Brain pericyte (primary cell): ENCODE results near the gene CELA1.
"Not testable (repeated sequence)": the region's sequence is repeated elsewhere in the genome, so short reads cannot be mapped to it uniquely, and the experiment has no call there.

ENCODE experiments used
- DNase-seq: peaks from one replicate; pipeline ENCODE4 v3.0.0-alpha.2; 2012; ENCODE audit warnings: low read depth, low spot score

The CELA1 gene

DNA sequence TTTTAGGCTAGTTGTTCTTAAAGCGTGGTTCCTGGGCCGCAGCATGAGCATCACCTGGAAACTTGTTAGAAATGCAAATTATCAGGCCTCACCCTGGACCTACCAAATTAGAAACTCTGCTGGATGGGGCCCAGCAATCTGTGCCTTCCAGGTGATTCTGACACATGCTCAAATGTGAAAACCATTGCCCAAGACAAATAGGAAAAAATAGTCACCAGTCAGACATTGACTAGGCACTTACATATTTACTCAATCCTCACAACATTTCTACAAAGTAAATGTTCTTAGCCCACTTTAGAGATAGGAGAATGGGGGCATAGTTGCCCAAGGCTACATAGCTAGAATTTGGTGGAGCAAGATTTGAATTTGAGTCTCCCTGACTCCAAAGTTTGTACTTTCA is 3.3 kb downstream of the CELA1 start:
- DNase-seq: no peak

DNA sequence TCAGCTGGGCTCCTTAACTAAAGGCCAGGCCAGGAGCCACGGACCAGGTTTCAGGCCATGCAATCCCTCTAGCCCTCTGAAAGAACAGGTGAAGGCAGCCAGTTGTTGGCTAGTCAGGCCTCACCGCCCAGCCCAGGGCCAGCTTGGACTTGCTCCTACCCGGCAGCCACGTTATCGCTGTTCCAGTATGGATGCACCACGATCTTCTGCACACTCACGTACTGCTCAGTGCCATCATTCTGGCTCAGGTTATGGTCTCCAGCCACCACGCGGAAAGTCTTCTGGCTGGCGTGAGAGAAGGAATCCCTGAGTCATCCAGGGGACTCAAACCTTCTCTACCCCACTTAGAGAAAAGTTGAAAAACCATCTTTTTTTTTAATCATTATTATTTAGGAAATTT is 4.1 kb downstream of the CELA1 start:
- DNase-seq: no peak

DNA sequence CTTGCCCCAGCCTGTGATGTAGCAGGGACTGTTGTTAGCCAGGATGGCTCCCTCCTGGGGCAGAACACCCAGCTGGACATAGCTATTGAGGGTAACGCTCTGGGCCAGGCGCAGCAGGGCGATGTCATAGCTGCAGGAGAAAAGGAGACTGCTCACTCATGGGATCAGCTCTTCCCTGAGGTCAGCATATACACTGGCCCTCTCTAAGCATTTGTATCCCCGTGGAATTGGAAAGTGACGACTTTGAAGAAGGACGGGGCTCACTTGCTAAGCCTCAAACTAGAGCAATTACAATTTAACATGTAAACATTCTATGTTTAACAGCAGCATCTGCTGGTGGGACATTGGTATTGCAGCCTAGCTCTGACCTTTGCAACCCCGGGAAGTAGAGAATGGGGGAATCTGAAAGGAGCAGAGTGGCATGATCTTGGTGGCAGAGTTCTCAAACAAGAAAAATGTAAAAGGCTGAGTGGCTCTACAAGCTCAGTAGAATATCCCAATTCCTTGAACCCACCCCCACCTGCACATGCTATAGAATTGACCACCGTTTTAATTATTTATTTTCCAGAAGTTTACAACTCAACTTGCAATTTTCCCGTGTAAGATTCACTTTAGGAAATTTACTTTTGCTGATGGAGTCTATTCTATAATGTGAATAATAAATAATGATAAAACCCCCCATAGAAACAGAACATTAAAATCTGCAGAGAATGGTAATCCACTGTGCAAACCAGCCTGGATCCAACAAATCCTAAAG is 5.0 kb downstream of the CELA1 start:
- peak; percentile 41 for DNase-seq

DNA sequence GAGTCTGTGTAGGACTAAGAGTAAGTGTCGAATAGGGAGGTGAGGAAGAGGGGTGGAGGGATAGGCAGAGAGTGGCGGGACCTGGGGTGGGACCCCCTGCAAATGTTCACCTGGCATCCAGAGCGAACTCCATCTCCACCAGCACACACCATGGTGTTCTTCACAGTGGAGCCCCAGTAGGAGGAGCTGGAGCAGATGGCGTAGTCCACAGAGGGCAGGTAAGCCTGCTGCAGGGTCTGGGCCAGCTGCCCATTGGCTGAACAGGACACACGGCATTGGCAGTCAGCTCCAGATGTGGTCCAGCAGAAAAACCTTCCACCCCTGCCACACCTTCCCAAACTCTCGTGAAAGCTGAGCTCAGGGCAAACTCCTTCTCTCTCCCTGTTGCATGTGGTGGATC is 6.7 kb downstream of the CELA1 start:
- DNase-seq: no peak

DNA sequence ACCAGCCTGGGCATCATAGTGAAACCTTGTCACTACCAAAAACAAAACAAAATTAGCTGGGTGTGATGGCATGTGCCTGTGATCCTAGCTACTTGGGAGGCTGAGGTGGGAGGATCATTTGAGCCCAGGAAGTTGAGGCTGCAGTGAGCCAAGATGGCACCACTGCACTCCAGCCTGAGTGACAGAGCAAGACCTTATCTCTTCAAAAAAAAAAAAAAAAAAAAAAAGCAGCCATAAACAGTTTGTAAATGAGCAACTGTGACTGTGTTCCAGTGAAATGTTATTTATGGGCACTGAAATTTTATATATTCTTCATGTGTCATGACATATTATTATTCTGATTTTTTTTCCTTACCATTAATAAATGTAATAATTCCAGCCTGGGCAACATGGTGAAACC is 9.1 kb downstream of the CELA1 start:
- DNase-seq: not testable (repeated sequence)

DNA sequence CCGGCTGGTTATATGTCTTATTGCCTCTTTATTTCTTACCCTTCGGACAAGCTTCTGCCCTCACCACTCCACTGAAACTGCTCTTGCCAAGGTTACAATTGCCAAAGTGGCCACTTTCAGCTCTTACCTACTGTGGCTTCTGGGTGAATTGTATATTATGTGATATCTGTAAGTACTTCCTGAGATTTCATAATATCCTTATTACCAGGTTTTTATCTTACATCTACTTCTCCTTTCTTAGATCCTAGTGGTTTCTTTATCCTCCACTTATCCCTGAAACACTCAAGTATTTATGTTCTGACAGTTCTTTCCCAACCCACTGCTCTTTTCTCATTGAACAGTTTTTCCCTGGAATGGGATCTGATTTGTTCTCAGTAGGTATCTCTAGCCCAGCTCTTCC is 10.5 kb downstream of the CELA1 start:
- DNase-seq: no peak

DNA sequence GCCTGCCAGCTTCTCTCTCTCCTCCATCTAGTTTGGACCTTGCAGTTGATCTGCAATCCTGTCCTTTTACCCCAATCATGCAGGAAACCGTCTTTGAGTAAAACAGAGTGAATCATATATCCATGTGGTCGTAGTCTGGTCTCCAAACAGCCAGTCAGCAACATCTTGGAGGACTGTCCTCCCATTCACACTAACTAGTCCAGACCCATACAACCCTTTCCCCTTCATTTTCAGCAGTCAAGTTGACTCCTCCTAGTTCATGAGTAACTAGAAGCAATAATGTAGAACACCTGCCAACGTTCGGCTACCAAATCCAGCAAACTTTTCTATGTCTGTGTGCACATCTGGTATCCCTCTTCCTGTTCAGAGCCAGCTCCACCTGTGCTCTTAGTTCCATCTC is 11.7 kb downstream of the CELA1 start:
- DNase-seq: no peak

DNA sequence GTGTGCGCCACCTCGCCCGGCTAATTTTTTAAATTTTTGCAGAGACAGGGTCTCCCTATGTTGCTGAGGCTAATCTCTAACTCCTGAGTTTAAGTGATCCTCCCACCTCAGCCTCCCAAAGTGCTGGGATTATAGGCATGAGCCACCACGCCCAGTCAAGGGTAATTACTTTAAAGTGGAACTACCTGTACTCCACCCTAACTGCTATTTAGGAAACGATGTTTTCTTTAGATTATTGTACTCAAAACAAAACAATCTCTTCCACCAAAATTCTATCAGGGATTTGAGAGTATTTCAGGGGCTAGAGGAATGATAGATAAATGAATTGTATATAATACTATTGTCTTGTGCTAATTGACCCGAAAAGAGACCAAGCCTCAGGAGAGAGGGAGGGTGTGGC is 12.9 kb downstream of the CELA1 start:
- DNase-seq: no peak

DNA sequence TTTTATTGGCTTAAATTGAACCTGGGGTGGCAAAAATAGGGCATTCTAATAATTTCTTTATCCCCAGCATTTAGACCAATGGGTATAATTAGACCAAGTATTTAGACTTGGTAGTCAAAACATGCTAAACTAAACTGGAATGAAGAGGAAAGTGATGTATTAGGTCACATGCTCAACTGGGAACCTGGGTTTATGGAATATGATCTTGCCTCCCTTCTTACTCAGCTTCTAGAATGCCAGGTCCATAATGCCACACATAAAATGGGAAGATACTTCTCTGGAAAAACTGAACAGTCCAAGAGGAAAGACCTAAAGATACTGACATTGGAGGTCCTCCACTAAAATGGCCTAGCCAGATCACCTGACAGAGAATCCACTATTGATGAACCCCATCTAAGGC is 16.3 kb downstream of the CELA1 start:
- DNase-seq: no peak

DNA sequence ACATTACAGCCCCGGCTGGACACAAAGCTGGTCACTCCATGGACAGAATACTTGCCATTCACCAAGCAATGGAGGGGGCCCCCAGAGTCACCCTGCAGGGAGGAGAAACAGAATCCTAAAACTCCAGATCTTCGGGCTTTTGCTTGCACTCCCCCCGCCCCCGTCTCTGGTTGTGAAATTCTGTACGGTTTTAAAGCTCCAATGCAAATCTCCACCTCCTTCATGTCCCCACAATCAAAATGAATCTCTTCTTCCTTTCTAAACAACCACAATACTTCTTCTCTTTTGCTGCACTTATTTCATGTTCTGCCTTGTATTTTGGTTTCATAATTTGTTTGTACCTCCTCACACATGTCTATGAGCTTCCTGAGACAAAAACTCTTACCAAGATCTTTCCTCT is 16.7 kb downstream of the CELA1 start:
- no peak for DNase-seq

DNA sequence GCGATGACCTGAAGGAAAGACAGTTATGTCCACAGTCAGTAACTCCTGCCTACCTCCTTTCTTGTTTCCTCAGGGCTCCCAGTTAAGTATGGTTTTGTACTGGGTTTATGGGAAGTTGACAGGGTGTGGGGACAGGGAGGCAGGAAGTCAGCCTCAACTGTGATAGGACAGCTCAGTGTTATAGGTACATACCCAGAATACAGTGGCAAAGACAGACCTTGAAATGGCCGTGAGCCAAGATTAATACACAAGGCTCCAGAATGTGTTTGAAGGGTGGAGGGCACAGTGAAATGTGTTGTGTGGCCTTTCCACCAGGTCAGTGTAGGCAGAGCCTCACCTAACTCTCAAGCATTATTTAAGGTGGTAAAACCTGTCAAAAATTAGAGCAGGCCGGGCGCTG is 17.9 kb downstream of the CELA1 start:
- DNase-seq: no peak

DNA sequence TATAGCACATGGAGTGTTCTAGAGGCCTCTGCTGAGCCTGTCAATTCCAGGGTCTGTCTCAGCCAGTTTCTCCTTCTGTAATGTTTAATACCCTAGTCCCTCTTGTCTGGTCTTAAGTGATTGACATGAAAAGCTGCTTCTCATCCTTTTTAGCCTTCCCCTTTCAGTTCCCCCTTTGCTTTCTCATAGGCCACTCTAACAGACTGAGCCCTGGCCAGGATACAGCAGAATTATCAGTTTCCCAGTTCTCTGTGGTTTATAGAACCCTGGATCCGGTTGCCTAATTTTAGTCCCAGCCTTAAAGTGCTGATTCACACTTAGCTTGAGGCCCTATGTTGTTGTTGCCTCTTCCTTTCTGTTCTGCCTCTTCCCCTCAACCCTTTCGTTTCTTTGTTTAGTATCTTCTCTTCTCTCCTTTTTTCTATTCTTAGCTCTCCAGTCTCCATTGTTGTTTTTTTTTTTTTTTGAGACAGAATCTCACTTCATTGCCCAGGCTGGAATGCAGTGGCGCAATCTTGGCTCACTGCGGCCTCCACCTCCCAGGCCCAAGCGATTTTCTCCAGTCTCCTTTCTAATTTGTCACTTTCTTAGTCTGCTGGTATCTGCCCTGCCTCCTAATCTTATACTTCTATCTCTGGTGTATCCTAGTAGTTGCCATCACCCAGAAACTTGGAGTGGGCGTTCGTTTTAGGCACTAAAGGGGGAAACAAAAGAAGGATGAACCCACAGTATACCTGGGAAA is 19.6 kb downstream of the CELA1 start:
- no peak for DNase-seq

DNA sequence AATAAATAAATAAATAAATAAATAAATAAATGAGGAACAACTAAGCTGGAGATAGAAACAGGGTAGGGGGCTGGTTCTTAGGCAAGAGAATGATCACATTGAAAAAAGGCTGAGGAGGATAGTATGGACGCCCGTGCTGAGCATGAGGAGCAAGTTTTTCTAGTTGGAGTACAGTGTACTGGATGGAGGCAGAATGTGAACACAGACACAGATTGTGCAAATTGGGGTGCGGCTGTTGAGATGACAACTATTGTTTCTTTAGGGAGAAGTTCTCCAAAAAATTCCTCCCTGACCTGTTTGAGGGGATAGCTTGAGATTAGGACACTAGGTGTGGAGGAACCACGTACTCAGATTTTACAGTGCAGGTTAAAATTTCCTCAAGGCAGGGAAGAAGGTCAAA is 21.5 kb downstream of the CELA1 start:
- no peak for DNase-seq

DNA sequence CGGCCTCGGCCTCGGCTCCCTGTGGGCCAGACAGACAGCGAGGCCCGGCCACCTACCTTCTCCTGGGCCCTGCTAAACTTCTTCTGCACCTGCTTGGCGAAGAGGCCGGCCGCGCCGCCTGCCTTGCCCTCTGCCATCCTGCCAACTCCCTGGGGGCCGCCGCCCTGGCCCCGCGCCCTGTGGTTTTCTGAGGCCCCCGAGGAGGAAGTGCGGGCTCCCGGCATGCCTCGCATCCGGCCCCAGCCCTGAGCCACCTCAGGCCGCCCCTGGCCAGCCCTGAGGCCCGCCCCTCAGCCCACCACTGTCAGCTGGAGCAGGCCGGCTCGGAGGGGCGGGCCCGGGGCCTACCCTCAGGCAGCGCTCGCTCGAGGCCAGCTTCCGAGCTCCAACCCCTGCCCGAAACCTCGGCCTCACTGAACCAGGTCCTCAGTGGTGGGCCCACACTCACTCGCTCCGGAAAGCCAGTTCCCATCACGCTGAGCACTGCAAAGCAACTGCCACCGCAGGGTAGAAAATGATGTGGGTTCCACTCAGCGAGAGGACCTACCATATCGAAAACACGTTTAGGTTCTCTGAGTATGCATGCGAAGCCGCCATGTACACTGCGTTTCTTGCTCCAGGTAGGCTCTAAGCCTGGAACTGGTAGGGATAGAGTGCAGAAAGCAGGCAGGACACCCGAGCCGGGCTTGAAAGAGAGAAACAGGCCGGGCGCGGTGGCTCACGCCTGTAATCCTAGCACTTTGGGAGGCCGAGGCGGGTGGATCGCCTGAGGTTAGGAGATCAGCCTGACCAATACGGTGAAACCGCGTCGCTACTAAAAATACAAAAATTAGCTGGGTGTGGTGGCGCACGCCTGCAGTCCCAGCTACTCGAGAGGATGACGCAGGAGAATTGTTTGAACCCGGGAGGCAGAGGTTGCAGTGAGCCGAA is 22.2 kb downstream of the CELA1 start, which contains the start of gene BIN2:
BIN2 (minus strand) TSS at position 209 of the 930 bp plus-strand sequence; CDS start at position 137, 72 bp downstream.
- no peak for DNase-seq

DNA sequence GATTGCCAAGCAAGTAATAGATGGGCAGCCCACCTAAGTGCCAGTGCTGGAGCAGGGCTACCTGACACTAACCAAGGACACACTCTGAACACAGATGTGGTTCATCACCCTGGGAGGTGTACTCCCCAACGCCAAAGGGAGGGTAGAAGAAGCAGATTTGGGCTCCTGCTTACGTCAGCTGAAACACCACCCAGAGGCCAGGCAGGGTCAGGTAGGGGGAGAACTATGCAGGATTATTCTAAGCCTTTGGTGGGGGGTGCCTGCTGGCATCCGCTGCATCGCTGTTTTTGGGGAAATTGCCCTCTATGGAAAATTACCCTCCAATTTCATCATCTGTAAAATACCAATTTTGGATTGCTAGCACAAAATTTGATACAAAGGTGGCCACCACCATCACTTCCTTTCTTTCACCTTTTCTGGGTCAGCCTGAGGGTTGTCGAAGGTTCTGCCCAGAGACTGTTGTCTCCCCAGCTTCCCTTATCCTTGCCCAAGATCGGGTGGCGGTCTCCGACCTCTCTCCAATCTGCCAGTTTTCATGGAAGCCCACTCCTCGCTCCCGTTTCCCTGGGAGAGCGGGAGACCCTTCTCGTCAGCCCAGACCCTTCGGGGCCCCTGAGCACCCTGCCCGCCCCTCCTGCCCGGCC is 23.0 kb downstream of the CELA1 start:
- no peak for DNase-seq

DNA sequence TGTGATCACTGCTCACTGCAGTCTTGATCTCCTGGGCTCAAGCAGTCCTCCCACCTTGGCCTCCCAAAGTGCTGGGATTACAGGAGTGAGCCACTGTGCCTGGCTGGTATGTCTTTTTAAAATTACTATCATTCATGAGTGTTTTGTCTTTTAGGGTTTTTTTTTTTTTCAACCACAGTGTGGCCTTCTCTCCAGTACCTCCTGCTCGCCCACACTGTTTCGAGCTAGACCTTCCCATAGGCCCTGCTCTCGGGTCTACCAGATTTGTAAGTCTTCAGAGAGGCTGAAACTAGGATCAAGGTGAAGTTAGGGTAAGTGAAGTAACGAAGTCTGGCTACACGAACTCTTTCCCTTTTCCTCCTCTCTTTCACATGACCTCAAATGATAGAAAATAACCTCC is 24.0 kb downstream of the CELA1 start:
- DNase-seq: no peak

DNA sequence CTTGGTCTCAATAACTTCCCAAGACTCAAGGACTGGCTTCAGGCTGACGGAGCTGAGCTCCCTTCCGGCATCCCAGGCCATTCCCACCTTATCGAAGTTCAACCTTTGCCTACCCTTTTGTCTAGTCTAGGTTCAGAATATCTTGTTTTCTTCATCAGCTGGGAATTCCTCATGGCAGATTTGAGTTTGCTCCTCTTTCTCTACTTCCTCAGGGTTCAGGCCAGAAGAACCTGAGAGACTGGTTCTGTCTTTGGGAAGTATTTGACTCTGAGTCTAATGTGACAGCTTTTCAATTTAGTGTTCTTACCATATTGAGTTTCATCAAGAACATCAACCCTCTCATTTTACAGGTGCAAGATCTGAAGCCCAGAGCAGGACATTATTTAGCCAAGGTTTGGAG is 24.6 kb downstream of the CELA1 start:
- DNase-seq: no peak

DNA sequence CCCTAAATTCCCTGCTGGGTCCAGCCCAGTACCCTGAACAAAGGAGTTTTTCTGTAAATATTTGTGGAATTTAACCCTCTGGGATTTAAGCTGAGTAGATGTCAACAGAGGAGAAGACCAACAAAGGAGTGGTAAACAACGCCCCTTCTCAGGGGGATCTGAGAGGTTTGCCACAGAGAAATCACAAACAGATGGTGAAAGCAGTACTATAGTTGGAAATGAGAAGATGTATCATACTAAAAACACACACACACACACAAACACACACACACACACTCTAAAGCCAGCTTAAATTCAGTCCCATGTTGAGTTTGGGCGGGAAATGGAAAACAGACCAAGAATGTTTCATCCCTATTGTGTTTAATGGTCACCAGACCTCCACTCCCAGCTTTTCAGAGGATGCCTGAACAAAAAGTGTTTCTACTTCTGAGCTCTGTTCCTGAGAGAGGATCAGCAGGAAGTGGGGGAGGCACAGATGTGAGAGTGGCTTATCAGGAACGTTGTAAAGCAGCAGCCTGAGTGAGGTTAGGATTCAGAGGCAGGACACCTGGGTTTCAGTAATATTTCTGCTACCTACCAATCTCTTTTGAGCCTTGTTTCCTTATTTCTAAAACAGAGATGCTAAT is 25.7 kb downstream of the CELA1 start:
- no peak for DNase-seq

DNA sequence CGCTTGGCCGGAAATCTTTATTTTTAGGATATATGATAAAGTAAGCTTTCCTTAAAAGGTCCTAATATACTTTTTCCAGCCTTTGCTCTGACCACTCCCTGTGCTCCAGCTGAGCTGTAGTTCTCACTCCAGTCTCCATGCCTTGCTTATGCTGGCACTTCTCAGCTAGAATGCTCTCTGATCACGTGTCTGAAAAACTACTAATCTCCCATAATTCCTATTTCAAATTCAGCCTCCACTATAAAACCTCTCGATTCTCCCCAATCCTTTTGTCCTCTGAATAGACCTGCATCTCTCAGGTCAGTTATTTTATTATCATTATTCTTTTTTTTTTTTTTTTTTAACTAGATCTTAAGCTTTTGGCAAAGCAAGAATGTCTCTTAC is 26.2 kb downstream of the CELA1 start:
- no peak for DNase-seq

DNA sequence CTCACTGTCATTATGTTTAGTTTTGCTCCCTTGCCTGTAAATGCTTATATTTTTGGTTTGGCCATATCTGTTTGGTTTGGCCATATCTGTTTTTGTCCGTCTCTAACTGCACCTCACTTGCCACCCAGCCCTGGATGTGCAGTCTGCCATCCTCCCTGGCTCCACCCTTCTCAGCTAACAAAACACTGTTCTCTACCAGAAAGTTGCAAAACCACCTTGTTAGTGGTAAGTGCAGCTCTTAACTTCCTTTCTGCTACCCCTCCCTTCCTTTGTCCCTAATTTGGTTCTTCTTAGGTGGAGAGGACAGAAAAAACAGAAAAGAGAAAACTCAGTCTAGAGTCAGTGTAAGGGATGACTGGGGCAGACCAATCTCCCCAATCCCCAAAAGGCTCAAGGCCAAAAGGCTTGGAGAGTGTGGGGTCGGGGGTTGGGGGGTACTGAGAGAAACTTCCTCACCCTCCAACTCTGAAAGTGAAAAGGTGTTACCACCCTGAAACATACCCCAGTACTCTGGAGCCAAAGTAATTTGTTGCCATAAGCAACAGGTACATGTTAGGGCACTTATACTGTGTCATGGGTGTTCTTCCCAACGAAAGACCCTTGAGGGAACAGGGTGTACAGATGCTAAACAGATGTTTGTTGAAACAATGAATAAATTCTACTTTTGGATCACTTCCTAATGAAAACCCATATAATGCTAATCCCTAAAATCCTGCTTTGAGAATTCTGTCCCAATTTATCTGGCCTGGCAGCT is 27.5 kb downstream of the CELA1 start:
- no peak for DNase-seq
